NCI-H1694 treated with DMSO at 0.1 percent for 48 hours (cell line): ENCODE results near the gene ST3GAL4.
A peak's percentile ranks its signal among the peaks of the same experiment; 100 is the strongest.

ENCODE experiments used
- DNase-seq: peaks from one replicate; lab custom pipeline; 2025; lab: John Stamatoyannopoulos, UW

Gene ST3GAL4

GRCh38 chr11:126426820-126427749, 71.6 kb downstream of the ST3GAL4 start:
- no peak for DNase-seq

GRCh38 chr11:126430581-126431335, 75.3 kb downstream of the ST3GAL4 start:
- no peak for DNase-seq

GRCh38 chr11:126431401-126432064, 76.0 kb downstream of the ST3GAL4 start:
- DNase-seq: no peak

GRCh38 chr11:126432065-126432461, 76.6 kb downstream of the ST3GAL4 start:
- DNase-seq: no peak

- no peak for DNase-seq
Measured at GRCh38 chr11:126432525-126432924, 77.0 kb downstream of the ST3GAL4 start.

- no peak for DNase-seq
Measured at GRCh38 chr11:126433244-126433846, 77.9 kb downstream of the ST3GAL4 start.

GRCh38 chr11:126433989-126434949, 78.8 kb downstream of the ST3GAL4 start:
- no peak for DNase-seq

- no peak for DNase-seq
Measured at GRCh38 chr11:126434950-126435335, 79.5 kb downstream of the ST3GAL4 start.

GRCh38 chr11:126436209-126436755, 80.8 kb downstream of the ST3GAL4 start:
- DNase-seq: no peak

- DNase-seq: no peak
Measured at GRCh38 chr11:126437731-126438130, 82.2 kb downstream of the ST3GAL4 start.

- DNase-seq: no peak
Measured at GRCh38 chr11:126438272-126438671, 82.8 kb downstream of the ST3GAL4 start.

GRCh38 chr11:126438691-126439090, 83.2 kb downstream of the ST3GAL4 start:
- DNase-seq: no peak

GRCh38 chr11:126440276-126440675, 84.8 kb downstream of the ST3GAL4 start:
- DNase-seq: no peak

GRCh38 chr11:126440792-126441514, 85.5 kb downstream of the ST3GAL4 start:
- peak; percentile 45 for DNase-seq

GRCh38 chr11:126443120-126443519, 87.6 kb downstream of the ST3GAL4 start:
- DNase-seq: no peak

- no peak for DNase-seq
Measured at GRCh38 chr11:126444072-126444471, 88.6 kb downstream of the ST3GAL4 start.

GRCh38 chr11:126446581-126446980, 91.1 kb downstream of the ST3GAL4 start:
- no peak for DNase-seq

- DNase-seq: no peak
Measured at GRCh38 chr11:126450198-126450597, 94.7 kb downstream of the ST3GAL4 start.

GRCh38 chr11:126450806-126451205, 95.3 kb downstream of the ST3GAL4 start:
- DNase-seq: no peak
